H9 (cell line): Measurements from ENCODE around the gene SPATA1. TPM values are rescaled to one million over a fixed set of nuclear protein-coding genes. Genes with fewer than 3 reads are reported as not detected.

ENCODE experiments used
- DNase-seq: peaks from one replicate; pipeline ENCODE4 v3.0.0-alpha.2; 2017
- H2AFZ ChIP-seq: one replicate; pipeline ENCODE4 v1.6.1; 2013; ENCODE audit warnings: mild to moderate bottlenecking, low read length, control low read depth, moderate library complexity
- H2AK5ac ChIP-seq: 2 replicates; pipeline ENCODE4 v1.6.1; 2013; ENCODE audit warnings: low read length, control low read depth, mixed read lengths; ENCODE audit not compliant: insufficient read length
- H2BK120ac ChIP-seq: one replicate; pipeline ENCODE4 v1.6.1; 2013; ENCODE audit warnings: low read depth, mild to moderate bottlenecking, low read length, control low read depth, inconsistent platforms; ENCODE audit not compliant: poor library complexity, severe bottlenecking
- H2BK12ac ChIP-seq: 2 replicates; pipeline ENCODE4 v1.6.1; 2013; ENCODE audit warnings: low read length, control low read depth, mixed read lengths, low read depth; ENCODE audit not compliant: insufficient read length
- H2BK15ac ChIP-seq: 2 replicates; pipeline ENCODE4 v1.6.1; 2013; ENCODE audit warnings: low read depth, low read length, control low read depth
- H2BK20ac ChIP-seq: one replicate; pipeline ENCODE4 v1.6.1; 2013; ENCODE audit warnings: low read depth, mild to moderate bottlenecking, low read length, control low read depth, inconsistent platforms; ENCODE audit not compliant: poor library complexity, severe bottlenecking
- H2BK5ac ChIP-seq: 2 replicates; pipeline ENCODE4 v1.6.1; 2013; ENCODE audit warnings: low read length, control low read depth, mixed read lengths; ENCODE audit not compliant: insufficient read length
- H3K14ac ChIP-seq: 2 replicates; pipeline ENCODE4 v1.6.1; 2013; ENCODE audit warnings: low read length, control low read depth; ENCODE audit not compliant: insufficient read depth
- H3K18ac ChIP-seq: 2 replicates; pipeline ENCODE4 v1.6.1; 2013; ENCODE audit warnings: low read depth, mild to moderate bottlenecking, mixed read lengths, low read length, control low read depth; ENCODE audit not compliant: insufficient read length
- H3K23ac ChIP-seq: 2 replicates; pipeline ENCODE4 v1.6.1; 2013; ENCODE audit warnings: low read length, control low read depth, mixed read lengths, low read depth; ENCODE audit not compliant: insufficient read length
- H3K23me2 ChIP-seq: 2 replicates; pipeline ENCODE4 v1.6.1; 2013; ENCODE audit warnings: low read depth, mild to moderate bottlenecking, mixed read lengths, low read length, control low read depth; ENCODE audit not compliant: insufficient read length, poor library complexity, severe bottlenecking
- H3K27ac ChIP-seq: 2 replicates; pipeline ENCODE4 v1.5.1; 2013; ENCODE audit warnings: low read length, control low read depth, mixed read lengths, low read depth; ENCODE audit not compliant: insufficient read length
- H3K27me3 ChIP-seq: 2 replicates; pipeline ENCODE4 v1.6.1; 2013; ENCODE audit warnings: low read length, control low read depth, inconsistent platforms; ENCODE audit not compliant: insufficient read depth
- H3K4ac ChIP-seq: 2 replicates; pipeline ENCODE4 v1.6.1; 2013; ENCODE audit warnings: low read depth, mild to moderate bottlenecking, control low read depth, inconsistent platforms, low read length, moderate library complexity
- H3K4me1 ChIP-seq: 2 replicates; pipeline ENCODE4 v1.6.1; 2013; ENCODE audit warnings: low read length, control low read depth, inconsistent platforms; ENCODE audit not compliant: insufficient read depth
- H3K4me2 ChIP-seq: 2 replicates; pipeline ENCODE4 v1.6.1; 2013; ENCODE audit warnings: low read length, control low read depth, mixed read lengths; ENCODE audit not compliant: insufficient read length, insufficient read depth
- H3K56ac ChIP-seq: 2 replicates; pipeline ENCODE4 v1.6.1; 2013; ENCODE audit warnings: low read depth, mild to moderate bottlenecking, mixed read lengths, low read length, control low read depth; ENCODE audit not compliant: insufficient read length
- H3K79me1 ChIP-seq: 2 replicates; pipeline ENCODE4 v1.6.1; 2013; ENCODE audit warnings: low read depth, mild to moderate bottlenecking, moderate library complexity, low read length, control low read depth, inconsistent platforms; ENCODE audit not compliant: insufficient read depth, poor library complexity, severe bottlenecking
- H3K79me2 ChIP-seq: 2 replicates; pipeline ENCODE4 v1.6.1; 2013; ENCODE audit warnings: low read length, control low read depth, inconsistent platforms; ENCODE audit not compliant: insufficient read depth
- H3K9ac ChIP-seq: 2 replicates; pipeline ENCODE4 v1.6.1; 2013; ENCODE audit warnings: low read length, control low read depth, mixed read lengths; ENCODE audit not compliant: insufficient read length; ENCODE audit errors: extremely low read depth
- H3K9me3 ChIP-seq: one replicate; pipeline ENCODE4 v1.6.1; 2013; ENCODE audit warnings: low read depth, low read length, inconsistent platforms; ENCODE audit not compliant: control insufficient read depth
- H3T11ph ChIP-seq: one replicate; pipeline ENCODE4 v1.6.1; 2013; ENCODE audit warnings: mild to moderate bottlenecking, low read length, control low read depth, inconsistent platforms
- H4K20me1 ChIP-seq: one replicate; pipeline ENCODE4 v1.6.1; 2013; ENCODE audit not compliant: control insufficient read depth, insufficient read length, insufficient read depth
- H4K5ac ChIP-seq: 2 replicates; pipeline ENCODE4 v1.6.1; 2013; ENCODE audit warnings: low read depth, mild to moderate bottlenecking, mixed read lengths, low read length, control low read depth; ENCODE audit not compliant: insufficient read length
- H4K8ac ChIP-seq: replicated peaks from 2 replicates; pipeline ENCODE4 v1.6.1; 2013; ENCODE audit warnings: low read length, control low read depth, mixed read lengths, low read depth; ENCODE audit not compliant: insufficient read length
- H4K91ac ChIP-seq: 2 replicates; pipeline ENCODE4 v1.6.1; 2013; ENCODE audit warnings: low read depth, mild to moderate bottlenecking, moderate library complexity, mixed read lengths, low read length, control low read depth; ENCODE audit not compliant: insufficient read length
- H3K27ac Mint-ChIP-seq, 3 experiments: 2 replicates in 2 of 3; 3 replicates in 1 of 3; pipeline ENCODE4 v1.8.0; 2020 to 2021; ENCODE audit warnings: mixed read lengths in 3 of 3, mild to moderate bottlenecking in 1 of 3, moderate library complexity in 1 of 3
- H3K27me3 Mint-ChIP-seq: 2 replicates; pipeline ENCODE4 v1.8.0; 2021; ENCODE audit warnings: low read depth, mild to moderate bottlenecking, moderate library complexity, mixed read lengths
- H3K36me3 Mint-ChIP-seq, 3 experiments: 2 replicates in 2 of 3; 3 replicates in 1 of 3; pipeline ENCODE4 v1.8.0; 2020 to 2021; ENCODE audit warnings: low read depth in 3 of 3, mixed read lengths in 3 of 3; ENCODE audit not compliant: insufficient read depth in 1 of 3
- H3K4me1 Mint-ChIP-seq, 2 experiments: 2 replicates each; pipeline ENCODE4 v1.8.0; 2020; ENCODE audit warnings: mixed read lengths in 2 of 2
- H3K4me3 Mint-ChIP-seq, 2 experiments: 2 replicates in 1 of 2; 3 replicates in 1 of 2; pipeline ENCODE4 v1.8.0; 2020 to 2021; ENCODE audit warnings: mild to moderate bottlenecking in 2 of 2, mixed read lengths in 2 of 2, moderate library complexity in 1 of 2
- H3K9me3 Mint-ChIP-seq, 2 experiments: 2 replicates in 1 of 2; 3 replicates in 1 of 2; pipeline ENCODE4 v1.8.0; 2020; ENCODE audit warnings: mild to moderate bottlenecking in 2 of 2, mixed read lengths in 2 of 2, moderate library complexity in 1 of 2
- WGBS: extraction: QIAGEN DNeasy Blood & Tissue Kit; methylation state at CpG from one replicate; pipeline ENCODE4 v1.1.7; 2013; ENCODE audit warnings: missing lambda C conversion rate, low lambda C conversion rate, mixed read lengths; ENCODE audit not compliant: insufficient read length; ENCODE audit errors: extremely low coverage; 5-methylcytosine and 5-hydroxymethylcytosine counted together
- total RNA-seq: library from RNA; stranded (reverse); gene quantifications from 2 replicates; pipeline ENCODE4 v1.2.1, GENCODE V29; 2021
- TF ChIP-seq, protein P1 (sequence below): fragments of 200-600 bp; sonication (generic); conservative IDR thresholded peaks from 3 replicates; pipeline ENCODE4 v1.8.0; 2021; ENCODE audit warnings: antibody characterized with exemption, mild to moderate bottlenecking

Gene SPATA1
- total RNA-seq, 1 experiment from 2014 or later, result not detected

DNA sequence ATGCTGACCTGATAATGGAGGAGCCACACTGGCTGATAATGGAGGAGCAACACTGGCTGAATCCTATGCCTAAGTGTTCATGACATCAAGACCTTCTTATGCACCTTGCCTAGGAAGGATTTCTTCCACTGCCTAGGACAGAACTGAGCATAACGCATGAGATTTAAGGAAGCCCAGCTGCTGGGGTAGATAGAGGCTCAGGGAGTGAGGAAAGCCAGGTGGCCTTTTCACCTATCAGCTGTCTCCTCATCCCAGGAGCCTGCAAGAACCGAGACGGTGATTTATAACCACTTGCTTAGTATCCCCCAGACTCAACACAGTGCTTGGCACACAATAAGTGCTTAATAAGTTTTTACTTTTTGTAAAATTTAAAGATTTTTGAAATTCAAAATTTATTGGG lies 75.5 kb downstream of the SPATA1 start:
- no peak for DNase-seq

More for the DNA sequence above, 75.5 kb downstream of the SPATA1 start:
- Histone ChIP-seq H2BK12ac (no peak overlapping the region), H3K79me2 (no peaks in the 10 kb centered on the region), H2BK20ac (no peak overlapping the region), H3K18ac (no peak overlapping the region), H4K5ac (no peak overlapping the region), H3K23ac (no peak overlapping the region), H4K20me1 (no peaks in the 10 kb centered on the region), H2AFZ (no peak overlapping the region), H3K27me3 (no peaks in the 10 kb centered on the region), H2BK5ac (no peak overlapping the region), H3K4me1 (no peaks in the 10 kb centered on the region; the same call in 1 of the 2 replicates), H3K79me1 (no peaks in the 10 kb centered on the region), H3K56ac (no peak overlapping the region), H3K4me2 (no peak overlapping the region), H3K23me2 (no peaks in the 10 kb centered on the region), H3K9me3 (peaks cover 4% of the 10 kb centered on the region), H3K14ac (no peak overlapping the region), H3K9ac (no peak overlapping the region), H2BK120ac (no peak overlapping the region), H3K4ac (no peak overlapping the region), H4K8ac (no peak overlapping the region), H3T11ph (no peak overlapping the region), H4K91ac (no peak overlapping the region), H2AK5ac (no peak overlapping the region), H3K27ac (no peak overlapping the region), H2BK15ac (no peak overlapping the region)
- H3K27me3 Mint-ChIP-seq, result no peaks in the 10 kb centered on the region
- TF ChIP-seq, protein P1, sequence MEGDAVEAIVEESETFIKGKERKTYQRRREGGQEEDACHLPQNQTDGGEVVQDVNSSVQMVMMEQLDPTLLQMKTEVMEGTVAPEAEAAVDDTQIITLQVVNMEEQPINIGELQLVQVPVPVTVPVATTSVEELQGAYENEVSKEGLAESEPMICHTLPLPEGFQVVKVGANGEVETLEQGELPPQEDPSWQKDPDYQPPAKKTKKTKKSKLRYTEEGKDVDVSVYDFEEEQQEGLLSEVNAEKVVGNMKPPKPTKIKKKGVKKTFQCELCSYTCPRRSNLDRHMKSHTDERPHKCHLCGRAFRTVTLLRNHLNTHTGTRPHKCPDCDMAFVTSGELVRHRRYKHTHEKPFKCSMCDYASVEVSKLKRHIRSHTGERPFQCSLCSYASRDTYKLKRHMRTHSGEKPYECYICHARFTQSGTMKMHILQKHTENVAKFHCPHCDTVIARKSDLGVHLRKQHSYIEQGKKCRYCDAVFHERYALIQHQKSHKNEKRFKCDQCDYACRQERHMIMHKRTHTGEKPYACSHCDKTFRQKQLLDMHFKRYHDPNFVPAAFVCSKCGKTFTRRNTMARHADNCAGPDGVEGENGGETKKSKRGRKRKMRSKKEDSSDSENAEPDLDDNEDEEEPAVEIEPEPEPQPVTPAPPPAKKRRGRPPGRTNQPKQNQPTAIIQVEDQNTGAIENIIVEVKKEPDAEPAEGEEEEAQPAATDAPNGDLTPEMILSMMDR, result no peak
- H3K36me3 Mint-ChIP-seq, result peaks cover 3 to 22% (median 7%) of the 10 kb centered on the region in 3 experiments; a peak in 5 of 7 replicates
- H3K4me3 Mint-ChIP-seq, result no peak overlapping the region
- WGBS, result no CpG with 5 or more reads among the region's 3 CpGs
- no peak overlapping the region; a peak in 1 of 7 replicates for H3K27ac Mint-ChIP-seq
- H3K9me3 Mint-ChIP-seq, result peaks cover 9 to 23% of the 10 kb centered on the region in 2 experiments; a peak in 4 of 5 replicates
- H3K4me1 Mint-ChIP-seq, result peaks cover 26 to 35% of the 10 kb centered on the region in 2 experiments
